Thyroid gland (tissue), 4 donors: ENCODE measurements around the gene PRKCE. TPM values are rescaled to one million over a fixed set of nuclear protein-coding genes. Genes with fewer than 3 reads are reported as not detected.

Experiments
- DNase-seq, 2 donors: peaks; one replicate each; pipeline ENCODE4 v3.0.0-alpha.2; 2019
- H3K27ac ChIP-seq, 3 donors: fragments of 200-600 bp; sonication (generic); 1 replicate in 2 of 3; 2 replicates in 1 of 3; pipeline ENCODE4 v1.5.1; 2016 to 2019; ENCODE audit warnings: mild to moderate bottlenecking in 1 of 3, moderate library complexity in 1 of 3
- H3K27me3 ChIP-seq: fragments of 200-600 bp; sonication (generic); one replicate; pipeline ENCODE4 v1.5.1; 2019
- H3K36me3 ChIP-seq, 2 donors: fragments of 200-600 bp; sonication (generic); one replicate each; pipeline ENCODE4 v1.5.1; 2016 to 2019
- H3K4me1 ChIP-seq, 2 donors: fragments of 200-600 bp; sonication (generic); one replicate each; pipeline ENCODE4 v1.5.1; 2017 to 2019
- H3K4me3 ChIP-seq, 3 donors: fragments of 200-600 bp; sonication (generic); replicated peaks in 1 of 3; 1 replicate in 2 of 3; 2 replicates in 1 of 3; pipeline ENCODE4 v1.5.1; 2016; ENCODE audit warnings: mild to moderate bottlenecking in 1 of 3
- H3K9me3 ChIP-seq: fragments of 200-600 bp; sonication (generic); one replicate; pipeline ENCODE4 v1.5.1; 2017
- CTCF ChIP-seq, 6 experiments: fragments of 200-600 bp in 3 of 6; fragments of 450-650 bp in 3 of 6; sonication (generic) in 3 of 6; IDR thresholded peaks; one replicate each; pipeline ENCODE4 v1.5.1; 2016 to 2019; ENCODE audit warnings: antibody characterized with exemption in 6 of 6, mild to moderate bottlenecking in 2 of 6, inconsistent platforms in 1 of 6, moderate library complexity in 1 of 6
- POLR2A ChIP-seq, 2 donors: fragments of 450-650 bp; IDR thresholded peaks; one replicate each; pipeline ENCODE4 v1.6.1; 2017; ENCODE audit warnings: antibody characterized with exemption in 2 of 2, mild to moderate bottlenecking in 2 of 2, moderate library complexity in 1 of 2
- WGBS, 2 donors: methylation state at CpG; one replicate each; pipeline ENCODE4 v1.1.5; 2017; 5-methylcytosine and 5-hydroxymethylcytosine counted together
- intact Hi-C: fragments of 100-400 bp; cut with DNase I; formaldehyde crosslinking; loops from one replicate; pipeline ENCODE4 v1.15.1; 2023
- total RNA-seq, 4 donors: library from RNA; depleted of rRNA; stranded (reverse); fragments of >200 nt; gene quantifications; one replicate each; pipeline ENCODE4 v1.2.3, GENCODE V29; 2016

PRKCE gene
- total RNA-seq, 4 donors from 2014 or later = 8.4 to 35.3 (median 15.2) TPM

GRCh38 chr2:46184794-46185583, 533.5 kb downstream of the PRKCE start:
- H3K27ac ChIP-seq = no peak overlapping the region

GRCh38 chr2:46187112-46187618, 535.7 kb downstream of the PRKCE start:
- peak overlapping the region in 2 of 3 donors; percentile 47 to 50 for H3K27ac ChIP-seq
- no peak overlapping the region for H3K4me3 ChIP-seq
- H3K4me1 ChIP-seq = peaks cover 3 to 11% of the 10 kb centered on the region in 2 donors
- H3K36me3 ChIP-seq = no peaks in the 10 kb centered on the region
- H3K27me3 ChIP-seq = no peaks in the 10 kb centered on the region
- WGBS, 2 donors = 56 to 69% methylated on average over 6 of the region's 6 CpGs
- TF ChIP-seq POLR2A (IDR thresholded peaks at IDR 0.05) (no peak), CTCF (IDR thresholded peaks at IDR 0.05) (no peak)
- intact Hi-C loops = no loop called here
- DNase-seq = no peak
- H3K9me3 ChIP-seq = no peaks in the 10 kb centered on the region

More at GRCh38 chr2:46184794-46185583, 533.5 kb downstream of the PRKCE start:
- Histone ChIP-seq H3K4me1 (peaks cover 3 to 11% of the 10 kb centered on the region in 2 donors), H3K36me3 (no peaks in the 10 kb centered on the region), H3K27me3 (no peaks in the 10 kb centered on the region), H3K9me3 (no peaks in the 10 kb centered on the region), H3K4me3 (no peak overlapping the region)
- TF ChIP-seq CTCF (IDR thresholded peaks at IDR 0.05) (no peak), POLR2A (IDR thresholded peaks at IDR 0.05) (no peak)
- DNase-seq = no peak
- WGBS, 2 donors = 84% methylated on average over 12 of the region's 12 CpGs
- intact Hi-C loops = no loop called here

- intact Hi-C loops = no loop called here
- Histone ChIP-seq H3K4me3 (no peak overlapping the region), H3K36me3 (no peaks in the 10 kb centered on the region), H3K27ac (peak overlapping the region in 2 of 3 donors; percentile 0 to 50), H3K9me3 (no peaks in the 10 kb centered on the region), H3K27me3 (no peaks in the 10 kb centered on the region), H3K4me1 (peaks cover 3 to 11% of the 10 kb centered on the region in 2 donors)
- peak in 1 of 2 donors; percentile 11 for DNase-seq
- 74 to 78% methylated on average over 7 of the region's 7 CpGs for WGBS, 2 donors
- TF ChIP-seq POLR2A (IDR thresholded peaks at IDR 0.05) = no peak
- no peak for TF ChIP-seq CTCF (IDR thresholded peaks at IDR 0.05)
These were observed 536.7 kb downstream of the PRKCE start for GRCh38 chr2:46188041-46188716.

- no peaks in the 10 kb centered on the region for H3K9me3 ChIP-seq
- TF ChIP-seq POLR2A (IDR thresholded peaks at IDR 0.05) = no peak
- TF ChIP-seq CTCF (IDR thresholded peaks at IDR 0.05) = no peak
- H3K27me3 ChIP-seq = no peaks in the 10 kb centered on the region
- H3K27ac ChIP-seq = no peak overlapping the region
- peaks cover under 1 to 11% of the 10 kb centered on the region in 2 donors for H3K4me1 ChIP-seq
- intact Hi-C loops = no loop called here
- 78% methylated on average over 4 of the region's 4 CpGs for WGBS, 2 donors
- no peak overlapping the region for H3K4me3 ChIP-seq
- H3K36me3 ChIP-seq = no peaks in the 10 kb centered on the region
- DNase-seq = no peak
These were observed 541.9 kb downstream of the PRKCE start for GRCh38 chr2:46193356-46193755.

- peaks cover 0 to 9% of the 10 kb centered on the region in 2 donors for H3K4me1 ChIP-seq
- 90 to 98% methylated on average over 3 of the region's 3 CpGs for WGBS, 2 donors
- no peak for TF ChIP-seq CTCF (IDR thresholded peaks at IDR 0.05)
- no peak overlapping the region for H3K27ac ChIP-seq
- intact Hi-C loops = no loop called here
- H3K27me3 ChIP-seq = no peaks in the 10 kb centered on the region
- DNase-seq = no peak
- no peaks in the 10 kb centered on the region for H3K9me3 ChIP-seq
- no peak overlapping the region for H3K4me3 ChIP-seq
- no peaks in the 10 kb centered on the region for H3K36me3 ChIP-seq
These were observed 542.4 kb downstream of the PRKCE start for GRCh38 chr2:46193855-46194254.
